ENCODE results near the gene LYPD6.

The LYPD6 gene

DNA sequence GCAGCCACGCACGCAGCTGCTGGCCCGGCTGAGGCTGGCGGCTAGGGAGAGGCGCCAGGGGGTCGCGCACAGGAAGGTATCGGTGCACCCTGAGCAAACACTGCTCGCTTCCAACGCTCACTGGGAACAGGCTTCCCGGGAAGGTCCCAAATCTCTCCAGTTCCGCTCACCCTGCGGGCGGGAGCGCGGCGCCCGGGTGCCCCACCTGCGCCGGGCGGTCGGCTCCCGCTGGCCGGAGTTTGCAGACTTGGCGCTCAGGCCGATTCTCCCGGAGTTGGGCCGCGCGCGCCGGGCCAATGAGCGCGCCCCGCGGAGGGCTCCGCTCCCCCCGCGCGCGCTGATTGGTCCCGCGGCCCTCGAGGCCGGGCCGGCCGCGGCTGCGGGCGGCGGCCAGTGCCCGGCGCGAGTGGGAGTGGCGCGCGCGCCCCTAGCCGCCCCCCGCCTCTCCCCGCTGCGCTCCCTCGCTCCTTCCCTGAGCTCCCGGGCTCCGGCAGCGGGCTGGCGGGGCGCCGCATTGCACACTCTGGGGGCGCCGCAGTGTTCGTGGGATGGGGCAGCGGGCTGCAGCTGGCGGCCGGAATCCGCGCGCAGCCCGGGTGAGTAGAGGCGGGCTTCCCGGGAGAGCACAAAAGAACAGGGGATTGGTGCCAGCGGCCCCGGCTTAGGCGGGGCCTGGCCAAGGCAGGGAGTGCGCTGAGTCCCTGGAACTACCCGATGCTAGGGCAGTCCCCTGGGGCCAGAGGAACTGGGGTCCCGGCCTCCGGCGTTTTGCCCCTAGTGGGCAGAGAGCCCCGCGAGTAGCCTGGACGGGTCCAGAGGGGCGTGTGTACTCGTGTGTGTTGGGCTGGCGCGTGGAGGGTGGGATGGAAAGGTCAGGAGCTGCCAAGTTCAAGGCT lies at the start of gene LYPD6:
Gene LYPD6 (plus strand): TSS at position 461 of the 896 bp plus-strand sequence. CDS start 107,122 bp downstream, outside the sequence.
- Histone ChIP-seq H3K36me3 (ENCODE audit: insufficient read depth, low read length) (no peaks in the 10 kb centered on the region), H3K27me3 (ENCODE audit: insufficient read depth, low read length, poor library complexity) (no peaks in the 10 kb centered on the region), H4K20me1 (ENCODE audit: insufficient read depth, low read length) (no peaks in the 10 kb centered on the region), H2AFZ (ENCODE audit: low read depth, low read length) (no peak within 1 kb of the TSS), H3K4me1 (ENCODE audit: insufficient read depth, low read length) (no peaks in the 10 kb centered on the region), H3K27ac (ENCODE audit: low read length) (no peak within 1 kb of the TSS), H3K4me3 (ENCODE audit: low read depth in 1 of 2, low read length in 2 of 2) (no peak within 1 kb of the TSS), H3K9me3 (ENCODE audit: insufficient read depth, low read length, severe bottlenecking) (no peaks in the 10 kb centered on the region), H3K9ac (ENCODE audit: low read depth, low read length) (no peak within 1 kb of the TSS), H3K4me2 (ENCODE audit: insufficient read depth, low read length) (no peak within 1 kb of the TSS), H3K79me2 (ENCODE audit: insufficient read depth, low read length) (no peaks in the 10 kb centered on the region)
- no peak for ATAC-seq (ENCODE audit: insufficient read depth, low read depth)
- no peak for DNase-seq
- TF ChIP-seq CTCF (IDR thresholded peaks at IDR 0.05; ENCODE audit: borderline replicate concordance, extremely low read depth, low read length, poor library complexity, severe bottlenecking): no peak

DNA sequence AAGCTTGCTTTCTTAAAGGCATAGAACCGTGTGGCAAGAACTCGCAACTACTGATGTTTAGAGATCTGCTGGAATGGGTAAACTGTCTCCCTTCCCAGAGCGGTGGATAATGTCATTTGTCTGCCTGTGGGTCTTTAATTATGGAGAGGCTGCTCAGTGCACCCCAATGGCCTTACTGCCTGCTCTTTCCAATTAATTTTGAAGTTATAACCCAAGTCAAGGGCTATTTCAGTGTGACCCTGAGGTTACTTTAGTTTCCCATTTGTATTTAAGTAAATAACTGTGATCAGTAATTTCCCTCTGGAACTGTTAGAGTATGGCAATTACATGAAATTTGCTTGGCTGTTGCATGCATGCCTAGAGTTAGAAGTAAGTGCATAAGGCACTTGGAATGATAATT lies 48.9 kb upstream of the LYPD6 start:
- no peak for TF ChIP-seq EZH2 (IDR thresholded peaks at IDR 0.05; ENCODE audit: borderline replicate concordance, low read depth, low read length, severe bottlenecking)
- TF ChIP-seq CTCF (IDR thresholded peaks at IDR 0.05; ENCODE audit: borderline replicate concordance, extremely low read depth, low read length, poor library complexity, severe bottlenecking): no peak
- peaks cover 3% of the 10 kb centered on the region for H3K27me3 ChIP-seq (ENCODE audit: insufficient read depth, low read length, poor library complexity)
- H3K9me3 ChIP-seq (ENCODE audit: insufficient read depth, low read length, severe bottlenecking): no peaks in the 10 kb centered on the region
- DNase-seq: no peak
- H2AFZ ChIP-seq (ENCODE audit: low read depth, low read length): no peak overlapping the region
- no peaks in the 10 kb centered on the region for H3K4me1 ChIP-seq (ENCODE audit: insufficient read depth, low read length)
- H3K4me2 ChIP-seq (ENCODE audit: insufficient read depth, low read length): no peak overlapping the region
- no peaks in the 10 kb centered on the region for H3K79me2 ChIP-seq (ENCODE audit: insufficient read depth, low read length)
- H4K20me1 ChIP-seq (ENCODE audit: insufficient read depth, low read length): no peaks in the 10 kb centered on the region
- H3K9ac ChIP-seq (ENCODE audit: low read depth, low read length): no peak overlapping the region
- H3K27ac ChIP-seq (ENCODE audit: low read length): no peak overlapping the region
- ATAC-seq (ENCODE audit: insufficient read depth, low read depth): no peak
- H3K4me3 ChIP-seq (ENCODE audit: low read depth in 1 of 2, low read length in 2 of 2): no peak overlapping the region
- no peaks in the 10 kb centered on the region for H3K36me3 ChIP-seq (ENCODE audit: insufficient read depth, low read length)

DNA sequence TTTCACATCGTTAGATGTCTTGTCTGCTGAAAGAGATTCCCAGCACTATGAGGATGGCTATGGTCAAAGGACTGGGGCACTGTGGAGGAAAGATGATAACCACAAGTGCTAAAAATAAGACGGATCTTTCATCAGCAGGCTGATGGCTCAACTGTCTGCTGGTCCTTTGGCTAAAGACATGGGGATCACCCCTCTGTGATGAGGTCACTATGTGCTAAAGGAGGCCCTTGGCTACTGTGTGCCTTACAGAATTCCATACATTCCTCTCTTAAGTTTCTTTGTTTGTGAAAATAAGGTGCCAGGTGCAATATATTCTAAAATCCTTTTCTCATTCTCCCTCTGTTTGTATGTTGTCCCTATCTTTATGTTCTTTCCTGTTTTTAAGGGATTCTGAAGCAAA lies 39.7 kb upstream of the LYPD6 start:
- no peaks in the 10 kb centered on the region for H4K20me1 ChIP-seq (ENCODE audit: insufficient read depth, low read length)
- no peak overlapping the region for H3K27ac ChIP-seq (ENCODE audit: low read length)
- H2AFZ ChIP-seq (ENCODE audit: low read depth, low read length): no peak overlapping the region
- ATAC-seq (ENCODE audit: insufficient read depth, low read depth) (no peak), DNase-seq (no peak)
- no peak overlapping the region for H3K4me2 ChIP-seq (ENCODE audit: insufficient read depth, low read length)
- H3K9me3 ChIP-seq (ENCODE audit: insufficient read depth, low read length, severe bottlenecking): no peaks in the 10 kb centered on the region
- TF ChIP-seq CTCF (IDR thresholded peaks at IDR 0.05; ENCODE audit: borderline replicate concordance, extremely low read depth, low read length, poor library complexity, severe bottlenecking) (no peak), EZH2 (IDR thresholded peaks at IDR 0.05; ENCODE audit: borderline replicate concordance, low read depth, low read length, severe bottlenecking) (no peak)
- no peaks in the 10 kb centered on the region for H3K79me2 ChIP-seq (ENCODE audit: insufficient read depth, low read length)
- no peaks in the 10 kb centered on the region for H3K36me3 ChIP-seq (ENCODE audit: insufficient read depth, low read length)
- no peaks in the 10 kb centered on the region for H3K4me1 ChIP-seq (ENCODE audit: insufficient read depth, low read length)
- no peaks in the 10 kb centered on the region for H3K27me3 ChIP-seq (ENCODE audit: insufficient read depth, low read length, poor library complexity)
- no peak overlapping the region for H3K4me3 ChIP-seq (ENCODE audit: low read depth in 1 of 2, low read length in 2 of 2)
- no peak overlapping the region for H3K9ac ChIP-seq (ENCODE audit: low read depth, low read length)
